ENCODE measurements around the gene COL23A1.

DNA sequence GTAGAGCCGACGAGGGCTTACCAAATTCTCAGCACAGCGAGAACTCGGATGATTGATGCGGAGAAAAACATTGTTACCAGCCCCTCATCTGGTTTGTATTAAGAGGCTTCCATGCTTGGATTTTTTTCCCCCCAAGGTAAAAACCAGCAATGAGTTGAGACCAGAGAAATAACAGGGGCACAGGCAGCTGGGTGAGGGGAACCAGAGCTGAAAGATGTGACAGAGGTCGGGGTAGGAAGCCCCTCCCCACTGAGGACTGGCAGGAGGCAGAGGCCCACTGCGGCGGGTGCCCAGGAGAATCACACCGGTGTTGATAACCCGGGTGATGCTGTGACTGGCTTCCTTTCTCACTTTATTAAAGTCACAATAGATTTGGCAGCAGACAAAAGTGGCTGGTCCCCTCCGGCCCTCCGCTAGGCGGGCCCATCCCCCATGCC is 241.1 kb downstream of the COL23A1 start:
- TF ChIP-seq CTCF (conservative IDR thresholded peaks at IDR 0.05 in 1 of 2, IDR thresholded peaks at IDR 0.05 in 1 of 2; ENCODE audit: low read depth in 1 of 2, low read length in 2 of 2) (no peak), EZH2 (IDR thresholded peaks at IDR 0.05; ENCODE audit: low read length, missing control alignments) (no peak)

Measured in fibroblast of lung (primary cell).